Measurements from ENCODE around the gene CC2D2A. TPM values are rescaled to one million over a fixed set of nuclear protein-coding genes. Genes with fewer than 3 reads are reported as not detected.

The CC2D2A gene
- total and polyA plus RNA-seq, 10 of the 15 experiments (the other 5 are each of a cell fraction or from before 2014, with no cell fraction given) = 0.04 to 1.1 (median 0.26) TPM

DNA sequence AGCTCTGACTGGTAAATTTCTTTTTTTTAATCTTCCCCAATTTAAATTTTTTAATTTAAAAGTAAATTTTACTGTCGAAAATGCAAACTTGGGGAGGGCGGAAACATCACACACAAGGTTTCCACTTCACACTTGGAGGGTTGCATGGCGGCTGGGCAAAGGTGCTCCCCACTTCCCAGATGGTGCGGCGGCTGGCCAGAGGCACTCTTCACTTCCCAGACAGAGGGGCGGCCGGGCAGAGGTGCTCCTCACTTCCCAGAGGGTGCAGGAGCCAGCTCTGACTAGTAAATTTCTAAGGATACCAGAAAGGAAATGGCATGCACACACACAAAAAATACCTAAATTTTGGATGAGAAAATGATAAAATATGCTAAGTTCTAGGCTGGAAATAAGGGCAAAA is 25.4 kb upstream of the CC2D2A start (continued):
- TF ChIP-seq ZBTB40 (IDR thresholded peaks at IDR 0.05; ENCODE audit: borderline replicate concordance) (no peak), ESRRA (IDR thresholded peaks at IDR 0.05; ENCODE audit: low read length) (no peak), SPI1 (IDR thresholded peaks at IDR 0.05; ENCODE audit: borderline replicate concordance, insufficient read depth, low read depth, low read length) (no peak), RCOR1 (conservative IDR thresholded peaks at IDR 0.05; ENCODE audit: low read depth, low read length) (no peak), MAX (IDR thresholded peaks at IDR 0.05; ENCODE audit: low read depth, low read length) (no peak), NFIC (IDR thresholded peaks at IDR 0.05; ENCODE audit: low read depth, low read length) (no peak), POLR2AphosphoS2 (IDR thresholded peaks at IDR 0.05; ENCODE audit: low read depth, low read length) (no peak), CREB1 (IDR thresholded peaks at IDR 0.05; ENCODE audit: low read depth) (no peak)
- TF ChIP-seq, protein P1, sequence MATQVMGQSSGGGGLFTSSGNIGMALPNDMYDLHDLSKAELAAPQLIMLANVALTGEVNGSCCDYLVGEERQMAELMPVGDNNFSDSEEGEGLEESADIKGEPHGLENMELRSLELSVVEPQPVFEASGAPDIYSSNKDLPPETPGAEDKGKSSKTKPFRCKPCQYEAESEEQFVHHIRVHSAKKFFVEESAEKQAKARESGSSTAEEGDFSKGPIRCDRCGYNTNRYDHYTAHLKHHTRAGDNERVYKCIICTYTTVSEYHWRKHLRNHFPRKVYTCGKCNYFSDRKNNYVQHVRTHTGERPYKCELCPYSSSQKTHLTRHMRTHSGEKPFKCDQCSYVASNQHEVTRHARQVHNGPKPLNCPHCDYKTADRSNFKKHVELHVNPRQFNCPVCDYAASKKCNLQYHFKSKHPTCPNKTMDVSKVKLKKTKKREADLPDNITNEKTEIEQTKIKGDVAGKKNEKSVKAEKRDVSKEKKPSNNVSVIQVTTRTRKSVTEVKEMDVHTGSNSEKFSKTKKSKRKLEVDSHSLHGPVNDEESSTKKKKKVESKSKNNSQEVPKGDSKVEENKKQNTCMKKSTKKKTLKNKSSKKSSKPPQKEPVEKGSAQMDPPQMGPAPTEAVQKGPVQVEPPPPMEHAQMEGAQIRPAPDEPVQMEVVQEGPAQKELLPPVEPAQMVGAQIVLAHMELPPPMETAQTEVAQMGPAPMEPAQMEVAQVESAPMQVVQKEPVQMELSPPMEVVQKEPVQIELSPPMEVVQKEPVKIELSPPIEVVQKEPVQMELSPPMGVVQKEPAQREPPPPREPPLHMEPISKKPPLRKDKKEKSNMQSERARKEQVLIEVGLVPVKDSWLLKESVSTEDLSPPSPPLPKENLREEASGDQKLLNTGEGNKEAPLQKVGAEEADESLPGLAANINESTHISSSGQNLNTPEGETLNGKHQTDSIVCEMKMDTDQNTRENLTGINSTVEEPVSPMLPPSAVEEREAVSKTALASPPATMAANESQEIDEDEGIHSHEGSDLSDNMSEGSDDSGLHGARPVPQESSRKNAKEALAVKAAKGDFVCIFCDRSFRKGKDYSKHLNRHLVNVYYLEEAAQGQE (IDR thresholded peaks at IDR 0.05; ENCODE audit: low read depth, low read length) = no peak

Measured in GM12878 (cell line).